ENCODE results near the gene CNKSR2. TPM values are rescaled to one million over a fixed set of nuclear protein-coding genes. Genes with fewer than 3 reads are reported as not detected.

CNKSR2 gene
- total RNA-seq (2014; rRNA removed): 0.06 TPM in 1 of 2 replicates, not detected in the other
- polyA plus RNA-seq (2012): 0.04 TPM

DNA sequence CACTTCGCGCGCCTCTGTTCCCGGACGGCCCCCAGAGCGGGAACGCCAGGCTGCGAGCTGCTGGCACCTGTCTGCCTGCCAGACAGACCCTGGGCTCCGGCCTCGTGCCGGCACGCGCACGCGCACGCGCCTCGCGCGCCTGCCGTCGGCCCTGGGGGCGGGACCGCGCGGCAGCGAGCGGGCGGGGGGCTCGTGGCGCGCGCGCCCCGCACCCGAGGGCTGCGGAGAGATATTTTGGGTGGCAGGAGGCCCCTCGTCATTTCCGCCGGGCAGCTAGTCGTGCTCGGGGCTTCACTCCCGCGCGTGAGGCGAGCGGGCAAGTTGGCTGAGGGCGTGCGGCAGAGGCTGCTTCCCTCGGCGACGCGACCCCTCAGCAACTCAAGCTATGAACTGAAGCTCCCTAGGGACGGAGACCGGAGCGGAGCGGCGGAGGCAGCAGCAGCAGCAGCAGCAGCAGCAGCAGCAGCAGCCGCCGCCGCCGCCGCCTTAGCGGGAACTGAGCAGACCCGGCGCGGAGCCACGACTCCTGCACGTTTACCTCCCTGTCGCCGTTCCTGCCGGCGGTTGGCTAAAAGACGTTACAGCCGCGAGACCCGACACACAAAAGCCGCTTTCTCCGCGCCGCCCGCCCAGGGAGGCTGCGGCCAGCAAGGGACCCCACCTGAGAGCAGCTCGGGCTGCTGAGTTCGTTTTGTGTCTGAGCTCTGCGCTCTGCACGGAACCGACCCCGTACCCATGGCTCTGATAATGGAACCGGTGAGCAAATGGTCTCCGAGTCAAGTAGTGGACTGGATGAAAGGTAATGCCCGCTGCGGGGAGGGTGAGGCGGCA lies at the start of gene CNKSR2:
TSS of gene CNKSR2 (plus strand) at position 256 of the 831 bp plus-strand sequence. CDS start at position 736, 480 bp downstream.
- no peak for DNase-seq (ENCODE audit: low read depth)

DNA sequence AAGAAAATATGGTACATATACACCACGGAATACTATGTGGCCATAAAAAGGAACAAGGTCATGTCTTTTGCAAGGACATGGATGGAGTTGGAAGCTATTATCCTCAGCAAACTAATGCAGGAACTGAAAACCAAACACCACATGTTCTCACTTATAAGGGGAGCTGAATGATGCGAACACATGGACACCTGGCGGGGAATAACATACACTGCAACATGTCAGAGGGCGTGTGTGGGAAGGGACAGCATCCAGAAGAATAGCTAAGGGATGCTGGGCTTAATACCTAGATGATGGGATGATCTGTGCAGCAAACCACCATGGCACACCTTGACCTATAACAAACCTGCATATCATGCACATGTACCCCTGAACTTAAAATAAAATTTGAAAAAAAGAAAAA lies 19.5 kb upstream of the CNKSR2 start:
- DNase-seq (ENCODE audit: low read depth): no peak

DNA sequence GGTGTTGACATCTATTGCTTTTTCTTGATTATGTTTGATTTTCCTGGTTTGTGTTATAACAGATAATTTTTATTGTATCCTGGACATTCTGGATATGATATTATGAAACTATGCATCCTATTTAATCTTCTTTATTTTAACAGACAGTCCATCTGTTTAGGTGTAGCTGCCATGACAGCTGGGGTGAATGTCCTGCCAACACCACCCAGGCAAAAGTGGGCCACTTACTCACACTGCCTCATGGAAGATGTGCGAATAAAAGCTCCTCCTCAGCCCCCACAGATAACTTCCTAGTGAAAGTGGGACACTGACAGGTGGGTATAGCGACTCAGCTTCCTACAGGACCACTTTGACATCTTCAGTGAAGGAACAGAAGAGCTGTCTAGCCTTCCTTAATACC lies 18.4 kb upstream of the CNKSR2 start:
- DNase-seq (ENCODE audit: low read depth): no peak

DNA sequence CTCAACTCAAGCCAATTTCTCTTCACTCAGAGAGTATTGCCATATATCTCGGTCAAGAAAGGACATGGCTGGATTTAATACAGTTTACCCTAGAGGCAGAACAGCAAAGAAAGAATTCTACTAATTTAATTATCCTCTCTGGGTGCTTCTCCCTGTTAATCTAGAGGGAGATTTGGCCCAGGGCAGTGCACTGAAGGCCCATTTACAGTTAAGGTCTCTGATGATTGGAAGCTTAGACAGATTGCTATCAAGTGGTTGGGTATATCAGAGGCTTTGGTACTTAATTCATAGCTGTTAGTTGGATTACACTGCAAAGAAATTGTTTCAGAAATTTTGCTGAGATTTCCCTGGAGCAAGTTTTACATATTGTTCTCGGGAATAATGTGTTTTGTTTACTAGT lies 4.6 kb upstream of the CNKSR2 start:
- no peak for DNase-seq (ENCODE audit: low read depth)

DNA sequence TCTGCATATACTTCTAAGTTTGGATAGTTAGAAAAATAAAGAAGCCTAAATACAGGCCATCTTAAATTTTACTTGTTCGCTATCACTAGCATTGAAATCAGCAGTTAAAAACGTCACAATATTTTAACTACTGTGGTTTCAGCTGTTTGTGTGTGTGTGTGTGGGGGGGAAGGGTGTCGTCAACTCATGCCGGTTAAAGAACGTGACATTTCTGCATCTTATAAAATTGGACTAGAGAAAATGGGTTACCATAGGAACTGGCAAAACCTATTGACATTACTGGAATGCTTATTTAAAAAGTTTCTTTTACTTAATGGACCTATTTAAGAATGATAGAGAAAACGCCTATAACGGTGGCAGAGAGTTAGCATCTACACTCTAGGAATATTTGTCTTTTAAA lies 1.2 kb upstream of the CNKSR2 start:
- no peak for DNase-seq (ENCODE audit: low read depth)

DNA sequence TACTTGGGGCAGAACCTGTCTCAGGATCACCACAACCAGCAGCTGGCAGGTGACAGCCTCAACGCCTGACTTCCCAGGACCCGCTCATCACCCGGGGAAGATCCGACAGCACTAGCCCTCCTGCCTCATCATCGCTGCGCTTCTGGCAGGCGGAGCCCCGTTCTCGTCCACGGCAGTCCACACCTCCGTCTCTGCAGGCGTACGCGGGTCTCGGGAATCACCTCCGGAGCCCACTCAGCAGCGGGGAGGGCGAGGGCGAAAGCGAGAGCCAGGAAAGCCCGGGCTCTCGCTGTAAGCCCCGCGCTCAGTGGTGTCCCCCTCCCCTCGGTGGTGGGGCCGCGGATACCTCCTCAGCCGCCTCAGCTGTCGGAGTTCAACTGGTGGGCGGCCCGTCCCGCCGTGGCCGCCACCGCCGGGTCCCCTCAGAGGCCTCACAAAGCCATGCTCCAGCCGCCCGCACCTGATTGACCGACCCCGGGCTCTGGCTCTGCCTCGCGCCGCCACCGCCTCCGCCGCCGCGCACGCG lies 518 bp upstream of the CNKSR2 start:
- DNase-seq (ENCODE audit: low read depth): no peak

DNA sequence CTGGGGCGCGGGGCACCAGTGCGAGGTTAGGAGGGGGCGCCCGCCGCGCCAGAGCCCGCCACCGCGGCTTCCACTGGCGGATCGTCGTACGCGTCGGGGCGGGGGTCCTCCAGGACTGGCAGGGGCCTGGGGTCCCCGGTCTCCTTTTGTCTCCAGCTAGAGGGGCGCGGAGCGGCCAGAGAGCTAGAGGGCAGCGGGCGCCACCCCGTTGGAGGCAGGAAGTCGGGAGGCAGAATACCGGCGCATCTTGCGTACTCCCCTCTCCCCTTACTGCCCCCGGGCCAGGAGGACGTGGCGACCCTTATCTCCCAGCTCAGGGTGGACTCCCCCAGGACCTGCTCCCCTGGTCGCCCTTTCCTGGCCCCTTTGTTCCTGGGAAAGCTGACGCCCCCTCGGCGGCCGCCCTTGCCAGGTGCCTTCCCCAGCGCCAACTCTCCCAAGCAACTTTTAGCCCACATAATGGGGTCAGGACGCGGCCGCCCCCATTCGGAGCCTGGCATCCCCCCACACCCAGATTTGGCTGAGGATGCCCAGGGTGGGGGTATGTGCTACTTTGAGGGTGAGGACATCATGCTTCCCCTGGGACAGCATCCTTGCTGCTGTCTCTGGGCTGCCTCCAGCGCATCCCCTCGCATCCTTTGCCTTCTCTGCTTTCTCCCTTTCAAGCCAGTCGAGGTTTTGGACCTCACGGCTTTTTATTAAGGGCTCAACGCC lies 933 bp downstream of the CNKSR2 start:
- no peak for DNase-seq (ENCODE audit: low read depth)

DNA sequence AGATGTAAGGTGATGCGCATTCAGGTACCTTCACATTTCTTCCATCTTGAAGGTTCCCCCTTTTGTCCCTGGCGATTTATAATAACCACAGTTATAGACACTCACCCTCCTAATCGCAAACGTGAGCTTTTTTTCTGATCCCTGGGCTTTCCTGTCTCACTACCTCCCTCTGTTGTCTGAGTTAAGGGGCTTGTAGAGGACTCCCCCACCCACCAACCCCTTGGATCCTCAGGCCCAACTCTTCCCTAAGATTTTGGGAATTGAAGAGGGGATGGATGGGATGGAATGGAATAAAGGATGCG lies 1.4 kb downstream of the CNKSR2 start:
- no peak for DNase-seq (ENCODE audit: low read depth)

DNA sequence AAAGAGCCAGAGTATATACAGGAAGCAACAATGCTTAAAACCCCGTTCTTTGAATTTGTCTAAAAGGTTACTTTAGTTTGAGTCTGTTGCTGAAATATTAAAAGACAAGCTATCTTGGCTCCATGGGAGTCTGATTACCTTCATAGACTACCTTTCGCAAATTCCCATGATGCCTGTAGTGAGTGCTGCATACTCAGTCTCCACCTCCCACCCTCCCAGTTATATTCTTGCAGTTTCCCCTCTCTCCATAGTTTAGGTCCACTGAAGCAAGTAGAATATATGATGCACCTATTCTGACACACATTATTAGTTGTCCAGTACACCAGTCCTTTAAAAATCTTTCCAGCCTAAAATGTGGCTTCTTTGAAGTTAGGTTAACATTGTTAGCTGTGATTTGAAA lies 2.4 kb downstream of the CNKSR2 start:
- no peak for DNase-seq (ENCODE audit: low read depth)

DNA sequence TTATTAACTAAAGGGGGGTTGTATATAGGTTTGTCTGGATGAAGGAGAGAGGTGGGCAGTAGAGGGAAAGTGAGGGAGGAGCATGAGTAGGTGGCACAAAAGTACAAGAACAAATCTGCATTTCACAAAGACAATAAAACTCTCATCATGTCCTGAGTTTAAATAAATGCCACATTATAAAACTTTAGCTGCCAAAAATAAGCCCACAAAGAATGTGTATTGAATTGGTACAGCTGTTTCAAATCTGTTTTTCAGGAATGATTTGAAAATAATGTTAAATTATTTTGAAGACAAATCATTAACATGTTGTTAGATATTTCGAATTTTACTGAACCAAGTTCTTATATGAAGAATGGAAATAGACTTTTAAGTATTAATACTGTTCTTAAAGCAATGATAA lies 5.8 kb downstream of the CNKSR2 start:
- DNase-seq (ENCODE audit: low read depth): no peak

DNA sequence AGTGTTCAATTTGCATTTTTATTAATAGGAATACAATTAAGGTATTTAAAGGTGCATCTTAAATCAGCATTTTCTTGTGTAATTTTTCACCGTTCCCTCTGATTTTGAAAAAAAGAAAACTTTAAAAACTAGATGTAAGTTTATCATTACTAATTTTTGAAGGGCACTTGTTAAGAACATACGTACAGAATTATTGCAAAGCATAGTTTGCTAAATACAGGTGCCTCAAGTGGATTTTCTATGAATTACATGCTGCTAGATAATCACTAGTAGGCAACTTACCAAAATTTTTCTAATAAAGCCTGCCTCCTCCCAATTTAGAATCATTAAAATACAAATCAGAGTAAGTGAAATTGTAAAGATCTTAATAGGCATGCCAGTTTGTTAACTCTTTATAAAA lies 8.5 kb downstream of the CNKSR2 start:
- no peak for DNase-seq (ENCODE audit: low read depth)

DNA sequence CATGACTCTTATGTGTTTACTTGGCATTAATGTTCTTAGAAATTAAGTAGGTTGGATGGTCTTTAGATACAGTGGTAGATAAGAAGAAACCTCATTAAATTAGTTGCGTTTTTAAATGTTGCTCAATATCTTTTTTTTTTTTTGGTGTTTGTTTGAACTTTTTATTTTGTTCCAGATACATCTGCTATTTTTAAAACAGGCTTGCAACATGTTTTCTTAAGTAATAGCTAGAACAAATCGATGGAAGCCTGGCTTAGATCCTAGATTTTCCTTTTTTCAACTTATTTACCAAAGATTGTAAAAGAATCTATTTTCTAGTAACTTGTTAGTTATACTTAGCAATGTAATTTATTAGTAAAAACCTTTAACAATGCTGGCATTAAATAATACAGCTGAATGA lies 9.3 kb downstream of the CNKSR2 start:
- no peak for DNase-seq (ENCODE audit: low read depth)

DNA sequence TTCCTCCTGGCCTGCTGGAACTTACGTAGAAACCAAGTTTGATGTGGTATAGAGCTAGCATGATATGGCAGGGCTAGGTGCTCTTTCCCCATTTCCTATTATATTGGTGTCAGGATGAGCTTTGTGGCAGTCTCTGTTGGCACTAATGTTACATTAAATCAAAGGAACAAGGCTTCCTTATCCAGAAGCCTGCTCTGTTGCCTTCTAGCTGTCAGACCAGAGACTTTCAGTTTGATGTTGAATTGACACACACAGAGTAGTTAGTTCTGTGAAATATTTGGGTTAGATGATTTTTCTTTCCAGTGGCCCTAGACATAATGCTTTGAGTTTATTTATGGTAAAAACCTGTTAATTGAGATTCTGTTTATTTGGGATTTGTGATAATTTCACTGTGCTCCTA lies 10.0 kb downstream of the CNKSR2 start:
- DNase-seq (ENCODE audit: low read depth): no peak

DNA sequence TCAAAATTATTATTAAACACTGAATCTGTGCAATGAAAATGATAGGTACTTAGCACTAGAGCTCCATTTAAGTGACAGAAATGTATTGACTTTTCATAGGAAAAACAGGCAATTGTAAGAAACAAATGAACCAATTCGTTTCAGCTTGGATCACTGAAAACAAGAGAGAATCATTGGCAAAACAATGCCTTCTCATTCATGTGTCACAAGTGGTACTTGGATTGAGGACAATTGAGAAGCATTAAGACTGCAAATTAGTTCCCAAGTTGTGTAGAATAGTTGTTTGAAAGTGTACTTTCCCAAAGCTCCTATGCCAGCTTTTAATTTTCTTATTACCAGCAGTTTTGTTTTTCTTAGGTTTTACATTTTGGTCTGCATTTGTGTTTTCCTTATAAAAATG lies 20.6 kb downstream of the CNKSR2 start:
- no peak for DNase-seq (ENCODE audit: low read depth)

DNA sequence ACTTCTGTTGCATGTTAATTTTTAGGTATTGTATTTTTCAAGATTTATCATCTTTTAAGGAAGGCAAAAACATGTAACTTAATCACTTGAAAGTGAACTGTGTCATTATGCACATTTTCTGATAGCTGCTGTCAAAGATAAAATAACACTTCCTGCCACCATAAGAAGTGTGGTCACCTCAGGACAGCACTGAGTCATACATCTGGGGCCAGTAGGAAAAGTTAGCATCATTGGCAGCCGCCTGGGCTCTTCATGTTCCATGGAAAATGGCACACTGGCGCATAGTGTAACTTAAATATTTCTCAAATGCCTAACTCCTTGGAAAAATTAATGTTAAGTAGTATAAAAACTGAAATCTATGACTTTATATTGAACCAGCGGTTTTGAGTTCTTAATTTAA lies 24.2 kb downstream of the CNKSR2 start:
- DNase-seq (ENCODE audit: low read depth): no peak

DNA sequence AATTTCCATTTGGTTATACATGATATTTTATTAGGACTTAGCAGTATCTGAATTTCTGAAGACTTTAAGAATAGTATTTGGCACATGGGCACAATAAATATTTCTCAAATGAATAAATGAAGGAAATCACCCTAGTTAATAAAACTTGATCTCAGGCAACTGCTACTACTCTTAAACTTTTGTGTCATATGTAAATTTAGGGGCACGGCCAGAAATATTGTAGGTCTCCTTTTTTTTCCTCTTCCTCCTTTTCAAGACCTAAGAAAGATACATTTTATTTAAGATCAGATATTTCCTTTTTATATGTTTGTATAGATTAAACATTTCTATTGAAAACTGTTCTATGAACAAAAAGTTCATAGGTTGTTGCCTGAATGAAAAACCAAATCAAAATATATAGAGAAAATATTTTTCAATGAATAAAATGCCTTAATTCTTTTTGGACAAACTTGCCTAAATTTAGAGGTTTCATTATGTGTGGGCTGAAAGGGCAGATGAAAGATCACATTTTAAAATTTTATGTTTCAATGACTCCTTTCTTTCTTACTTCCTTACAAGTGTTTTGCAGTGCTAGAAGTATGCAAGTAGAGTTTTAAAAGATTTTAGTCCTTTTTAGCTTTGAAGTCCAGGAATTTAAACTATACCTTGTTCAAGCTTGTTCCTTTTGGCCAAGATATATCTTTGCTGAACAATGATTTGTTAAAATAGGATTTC lies 26.3 kb downstream of the CNKSR2 start:
- DNase-seq (ENCODE audit: low read depth): no peak

DNA sequence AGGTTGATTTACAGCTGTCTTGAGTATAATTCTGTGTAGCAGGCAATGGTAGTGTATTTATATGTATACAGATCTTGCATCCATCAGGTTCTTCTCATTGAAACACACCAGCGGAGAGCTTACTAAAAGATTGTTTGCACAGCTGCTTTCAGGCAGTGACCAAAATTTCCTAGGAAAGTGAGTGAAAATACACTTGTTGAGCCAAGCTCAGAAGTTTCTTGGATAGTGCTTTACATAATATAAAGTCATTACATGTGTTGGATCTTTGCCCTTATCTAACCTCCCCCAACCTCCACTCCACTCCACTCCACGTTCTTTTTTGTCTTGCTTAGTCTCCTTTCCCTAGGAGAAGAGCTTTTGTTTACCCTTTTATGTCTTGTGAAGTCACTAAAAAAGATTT lies 34.1 kb downstream of the CNKSR2 start:
- no peak for DNase-seq (ENCODE audit: low read depth)

DNA sequence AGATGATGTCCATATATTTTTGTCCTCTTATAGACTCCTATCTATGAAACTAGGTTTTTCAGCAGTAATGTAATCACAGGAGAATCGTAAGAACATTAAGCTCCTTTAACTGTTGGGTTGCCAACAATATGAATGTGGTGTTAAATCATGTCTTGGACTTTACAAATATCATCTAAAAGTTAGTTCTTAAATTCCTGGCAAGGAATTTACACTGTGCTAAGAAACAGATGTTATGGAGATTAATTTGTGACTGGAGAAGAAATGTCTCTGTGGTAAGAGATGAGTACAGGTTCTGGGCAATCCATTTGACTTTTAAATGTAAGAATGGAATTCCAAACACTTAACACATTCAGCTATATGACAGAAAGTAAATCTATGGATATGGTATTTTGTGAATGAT lies 34.6 kb downstream of the CNKSR2 start:
- no peak for DNase-seq (ENCODE audit: low read depth)

DNA sequence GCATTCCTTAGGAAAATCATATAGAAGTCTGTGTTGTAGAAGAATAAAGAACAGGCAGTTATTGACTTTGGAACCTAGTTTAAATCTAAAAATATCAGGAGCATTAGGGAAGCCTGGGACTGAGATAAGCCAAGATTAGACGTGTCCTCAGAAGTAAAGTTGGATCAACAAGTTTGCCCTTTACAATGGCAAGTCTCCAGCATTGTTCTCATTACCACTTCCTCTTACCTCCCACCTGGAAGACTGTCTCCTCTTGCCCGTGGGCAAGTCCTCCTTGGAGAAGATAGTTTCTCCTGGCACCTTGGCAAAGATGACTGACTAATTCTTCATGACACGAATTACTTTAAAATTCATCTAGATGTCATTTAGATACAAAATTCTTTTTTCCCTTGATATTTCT lies 37.8 kb downstream of the CNKSR2 start:
- no peak for DNase-seq (ENCODE audit: low read depth)

DNA sequence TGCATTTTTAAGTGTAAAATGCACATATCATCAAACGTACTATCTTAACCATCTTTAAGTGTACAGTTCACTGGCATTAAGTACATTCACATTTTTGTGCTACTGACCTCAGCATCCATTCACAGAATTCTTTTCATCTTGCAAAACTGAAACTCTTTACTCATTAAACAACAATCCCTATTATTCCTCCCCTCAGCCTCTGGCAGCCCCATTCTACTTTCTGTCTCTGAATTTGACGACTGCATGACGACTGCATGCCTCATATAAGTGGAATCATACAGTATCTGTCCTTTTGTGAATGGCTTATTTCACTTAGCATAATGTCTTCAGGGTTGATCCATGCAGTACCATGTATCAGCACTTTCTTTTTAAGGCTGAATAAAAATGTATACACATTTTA lies 38.7 kb downstream of the CNKSR2 start:
- no peak for DNase-seq (ENCODE audit: low read depth)

DNA sequence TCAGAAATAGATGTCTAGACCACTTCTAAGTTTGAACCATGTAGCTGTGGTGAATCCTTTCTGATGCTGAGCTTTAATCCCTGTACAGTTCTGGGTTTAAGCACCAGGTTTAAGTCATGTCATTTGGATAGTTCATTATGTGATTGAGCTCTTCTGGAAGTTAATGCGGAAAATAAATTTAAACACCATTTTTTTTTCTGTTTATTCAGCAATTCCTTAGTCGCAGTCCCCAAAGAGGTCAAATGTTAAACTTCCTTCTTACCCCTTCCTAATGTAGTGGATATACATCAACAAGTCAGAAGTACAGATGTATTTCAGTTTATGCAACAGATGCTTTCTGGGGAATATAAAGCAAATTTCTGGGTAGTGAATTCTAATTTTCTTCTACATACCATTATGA lies 52.9 kb downstream of the CNKSR2 start:
- DNase-seq (ENCODE audit: low read depth): no peak

DNA sequence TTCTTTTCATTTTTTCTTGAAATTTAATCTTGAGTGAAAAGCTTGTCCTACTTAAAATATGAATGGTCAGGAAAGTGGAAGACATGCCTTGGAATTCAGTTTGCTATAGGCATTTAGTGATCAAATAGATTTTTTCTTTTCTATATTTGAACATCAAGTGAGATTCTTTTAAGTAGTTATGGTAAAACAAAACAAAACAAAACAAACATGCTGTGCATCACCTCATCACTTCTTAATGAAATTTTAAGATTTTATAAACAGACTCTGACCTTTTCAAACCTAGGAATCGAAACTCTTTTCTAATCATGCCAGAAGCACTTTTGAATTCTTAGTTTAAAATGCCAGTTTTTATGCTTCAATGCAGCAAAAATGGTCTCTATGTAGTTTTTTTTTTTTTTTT lies 62.8 kb downstream of the CNKSR2 start:
- DNase-seq (ENCODE audit: low read depth): no peak
